PC-9 (cell line): Measurements from ENCODE around the gene UBE4B.

Source experiments
- CTCF ChIP-seq: fragments of 200-600 bp; sonication (generic); conservative IDR thresholded peaks from 2 replicates; pipeline ENCODE4 v1.6.1; 2017; ENCODE audit warnings: mixed run types, antibody characterized with exemption, mild to moderate bottlenecking, moderate library complexity
- EZH2 ChIP-seq: fragments of 200-600 bp; sonication (generic); IDR thresholded peaks from 2 replicates; pipeline ENCODE4 v1.8.0; 2017; ENCODE audit warnings: antibody characterized with exemption, low read depth

GRCh38 chr1:10143961-10144485 lies 111.3 kb downstream of the UBE4B start:
- TF ChIP-seq CTCF (no peak), EZH2 (no peak)
